ENCODE results near the gene SDHD. TPM values are rescaled to one million over a fixed set of nuclear protein-coding genes. Genes with fewer than 3 reads are reported as not detected.

SDHD gene
- total and polyA plus RNA-seq, 8 donors: 27.5 to 168 (median 130) TPM

- no peak overlapping the region for H3K4me3 ChIP-seq
- no peaks in the 10 kb centered on the region for H3K9me3 ChIP-seq
- no peaks in the 10 kb centered on the region for H3K4me1 ChIP-seq
- no peak for TF ChIP-seq EP300 (IDR thresholded peaks at IDR 0.05)
- TF ChIP-seq, protein P1, sequence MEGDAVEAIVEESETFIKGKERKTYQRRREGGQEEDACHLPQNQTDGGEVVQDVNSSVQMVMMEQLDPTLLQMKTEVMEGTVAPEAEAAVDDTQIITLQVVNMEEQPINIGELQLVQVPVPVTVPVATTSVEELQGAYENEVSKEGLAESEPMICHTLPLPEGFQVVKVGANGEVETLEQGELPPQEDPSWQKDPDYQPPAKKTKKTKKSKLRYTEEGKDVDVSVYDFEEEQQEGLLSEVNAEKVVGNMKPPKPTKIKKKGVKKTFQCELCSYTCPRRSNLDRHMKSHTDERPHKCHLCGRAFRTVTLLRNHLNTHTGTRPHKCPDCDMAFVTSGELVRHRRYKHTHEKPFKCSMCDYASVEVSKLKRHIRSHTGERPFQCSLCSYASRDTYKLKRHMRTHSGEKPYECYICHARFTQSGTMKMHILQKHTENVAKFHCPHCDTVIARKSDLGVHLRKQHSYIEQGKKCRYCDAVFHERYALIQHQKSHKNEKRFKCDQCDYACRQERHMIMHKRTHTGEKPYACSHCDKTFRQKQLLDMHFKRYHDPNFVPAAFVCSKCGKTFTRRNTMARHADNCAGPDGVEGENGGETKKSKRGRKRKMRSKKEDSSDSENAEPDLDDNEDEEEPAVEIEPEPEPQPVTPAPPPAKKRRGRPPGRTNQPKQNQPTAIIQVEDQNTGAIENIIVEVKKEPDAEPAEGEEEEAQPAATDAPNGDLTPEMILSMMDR (IDR thresholded peaks at IDR 0.05): no peak
- no peak for TF ChIP-seq POLR2A (IDR thresholded peaks at IDR 0.05)
- TF ChIP-seq POLR2AphosphoS5 (IDR thresholded peaks at IDR 0.05): no peak
- H3K36me3 ChIP-seq: peaks cover 19 to 91% (median 88%) of the 10 kb centered on the region in 4 donors
- WGBS, 5 donors: 78 to 90% (median 85%) methylated on average over 3 of the region's 3 CpGs
- intact Hi-C loops (cut with DNase I; ENCODE audit: low total_unique reads): no loop called here
- H3K27ac ChIP-seq: no peak overlapping the region
- DNase-seq: no peak
- H3K27me3 ChIP-seq: no peaks in the 10 kb centered on the region
These were observed 36.0 kb upstream of the SDHD start for GRCh38 chr11:112050721-112051120.

- no peaks in the 10 kb centered on the region for H3K4me1 ChIP-seq
- H3K27ac ChIP-seq: no peak overlapping the region
- no peaks in the 10 kb centered on the region for H3K27me3 ChIP-seq
- H3K9me3 ChIP-seq: no peaks in the 10 kb centered on the region
- 85 to 92% (median 87%) methylated on average over 3 of the region's 3 CpGs for WGBS, 5 donors
- no peak for DNase-seq
- intact Hi-C loops (cut with DNase I; ENCODE audit: low total_unique reads): no loop called here
- no peak overlapping the region for H3K4me3 ChIP-seq
- H3K36me3 ChIP-seq: peaks cover 19 to 90% (median 86%) of the 10 kb centered on the region in 4 donors
- TF ChIP-seq EP300 (IDR thresholded peaks at IDR 0.05): no peak
- no peak for TF ChIP-seq POLR2AphosphoS5 (IDR thresholded peaks at IDR 0.05)
- TF ChIP-seq, protein P1 (IDR thresholded peaks at IDR 0.05): no peak
- no peak for TF ChIP-seq POLR2A (IDR thresholded peaks at IDR 0.05)
These were observed 34.9 kb upstream of the SDHD start for GRCh38 chr11:112051768-112052167.

DNA sequence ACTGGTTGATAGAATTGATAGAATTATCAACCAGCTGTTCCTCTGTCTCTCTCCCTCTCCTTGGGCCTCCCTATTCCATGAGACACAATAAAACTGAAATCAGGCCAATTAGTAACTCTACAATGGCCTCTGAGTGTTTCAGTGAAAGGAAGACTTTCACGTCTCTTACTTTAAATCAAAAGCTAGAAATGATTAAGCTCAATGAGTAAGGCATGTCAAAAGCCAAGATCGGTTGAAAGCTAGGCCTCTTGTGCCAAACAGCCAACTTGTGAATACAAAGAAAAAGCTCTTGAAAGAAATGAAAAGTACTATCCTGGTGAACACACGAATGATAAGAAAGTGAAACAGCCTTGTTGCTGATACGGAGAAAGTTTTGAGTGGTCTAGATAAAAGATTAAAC lies 29.5 kb upstream of the SDHD start:
- intact Hi-C loops (cut with DNase I; ENCODE audit: low total_unique reads): no loop called here
- no peak for DNase-seq
- Histone ChIP-seq H3K27me3 (no peaks in the 10 kb centered on the region), H3K9me3 (no peaks in the 10 kb centered on the region), H3K4me3 (no peak overlapping the region), H3K4me1 (no peaks in the 10 kb centered on the region), H3K36me3 (peaks cover 35 to 95% (median 90%) of the 10 kb centered on the region in 4 donors), H3K27ac (no peak overlapping the region)
- WGBS, 5 donors: 39 to 64% (median 49%) methylated on average over 4 of the region's 4 CpGs
- TF ChIP-seq EP300 (IDR thresholded peaks at IDR 0.05) (no peak), POLR2AphosphoS5 (IDR thresholded peaks at IDR 0.05) (no peak), POLR2A (IDR thresholded peaks at IDR 0.05) (no peak)
- TF ChIP-seq, protein P1 (IDR thresholded peaks at IDR 0.05): no peak

GRCh38 chr11:112058103-112058502 lies 28.6 kb upstream of the SDHD start:
- Histone ChIP-seq H3K4me3 (no peak overlapping the region), H3K4me1 (no peaks in the 10 kb centered on the region), H3K9me3 (no peaks in the 10 kb centered on the region), H3K27ac (no peak overlapping the region), H3K36me3 (peaks cover 38 to 95% (median 90%) of the 10 kb centered on the region in 4 donors), H3K27me3 (no peaks in the 10 kb centered on the region)
- 18 to 49% (median 37%) methylated on average over 1 of the region's 1 CpG for WGBS, 5 donors
- DNase-seq: no peak
- intact Hi-C loops (cut with DNase I; ENCODE audit: low total_unique reads): no loop called here
- TF ChIP-seq EP300 (IDR thresholded peaks at IDR 0.05) (no peak), POLR2AphosphoS5 (IDR thresholded peaks at IDR 0.05) (no peak), POLR2A (IDR thresholded peaks at IDR 0.05) (no peak)
- TF ChIP-seq, protein P1 (IDR thresholded peaks at IDR 0.05): no peak
